ENCODE measurements around the gene CAV2. TPM values are rescaled to one million over a fixed set of nuclear protein-coding genes. Genes with fewer than 3 reads are reported as not detected.

Gene CAV2
- total RNA-seq, 2 experiments from 2014 or later = not detected

DNA sequence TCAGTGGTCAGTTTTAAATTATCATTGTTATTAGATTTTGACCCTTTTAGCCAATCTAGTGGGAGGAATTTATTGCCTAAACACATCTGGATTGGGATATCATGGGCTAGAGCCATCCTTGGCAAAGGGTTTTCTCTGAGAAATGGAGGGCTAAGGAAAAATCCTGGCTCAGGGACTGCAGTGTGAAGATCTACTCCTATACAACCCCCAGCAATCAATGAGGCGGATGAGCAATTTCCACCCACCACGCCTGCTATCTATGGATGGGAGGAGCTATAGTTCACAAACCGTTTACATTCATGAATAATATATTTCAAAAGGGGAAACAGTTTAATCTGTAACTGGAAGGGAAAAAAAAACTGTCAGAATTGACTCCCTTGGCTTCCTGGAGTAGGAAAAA is 28.0 kb downstream of the CAV2 start:
- CTCF ChIA-PET = interaction anchor here (2.1 to 2.2 kb wide), 2 partner anchors 271 to 274 kb away, joined by 11 to 14 read pairs; no protein-coding TSS in a partner anchor

DNA sequence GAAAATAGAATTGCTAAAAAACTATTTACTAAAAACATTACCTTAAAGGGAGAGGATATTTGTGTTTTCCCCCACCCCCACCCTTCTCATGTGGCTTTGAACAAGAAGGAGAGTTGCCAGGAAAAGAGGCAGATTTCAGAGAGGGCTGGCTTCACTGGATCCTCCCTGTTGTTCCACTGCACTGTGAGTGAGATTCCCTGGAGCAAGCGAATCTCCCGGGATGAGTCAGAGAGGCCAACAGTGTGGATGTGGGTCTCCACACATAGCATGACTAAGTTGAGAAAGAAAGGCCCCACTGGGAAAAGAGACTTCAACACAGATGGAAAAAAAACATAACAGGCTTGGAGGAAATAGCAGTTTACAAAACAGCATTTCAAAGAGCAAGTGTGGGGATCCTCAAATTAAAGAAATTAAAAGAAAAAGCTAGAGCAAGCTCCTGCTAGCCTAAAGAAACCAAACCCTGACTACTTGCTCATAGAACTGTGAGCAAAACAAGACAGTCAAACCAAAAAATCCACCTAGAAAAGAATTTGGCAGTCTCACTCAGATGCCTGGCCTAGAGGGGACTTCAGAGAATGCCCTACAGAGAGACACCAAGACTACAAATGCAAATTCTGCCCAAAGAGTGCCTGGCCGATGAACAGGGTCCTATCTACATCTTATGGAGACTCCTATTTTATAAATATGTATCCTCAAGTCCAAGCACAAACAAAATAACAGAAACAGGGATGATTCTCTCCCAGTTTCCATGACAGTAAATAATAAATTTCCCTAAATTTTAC is 28.7 kb downstream of the CAV2 start:
- no peak overlapping the region for H3K27ac Mint-ChIP-seq
- no peaks in the 10 kb centered on the region for H3K9me3 Mint-ChIP-seq
- no peak for DNase-seq
- H3K4me3 Mint-ChIP-seq = no peak overlapping the region
- intact Hi-C loops (cut with micrococcal nuclease) = loop anchor here (5.0 kb wide), 1 partner anchor 279 kb away; no protein-coding TSS in a partner anchor
- no peaks in the 10 kb centered on the region for H3K36me3 Mint-ChIP-seq (ENCODE audit: low read depth)
- H3K4me1 Mint-ChIP-seq (ENCODE audit: low read depth) = peaks cover 19% of the 10 kb centered on the region
- H3K27me3 Mint-ChIP-seq (ENCODE audit: low read depth) = peaks cover 56% of the 10 kb centered on the region
- CTCF ChIA-PET = interaction anchor here (1.6 kb wide), 1 partner anchor 62 kb away, joined by 5 read pairs; no protein-coding TSS in a partner anchor

More for the DNA sequence above, 28.0 kb downstream of the CAV2 start:
- H3K4me1 Mint-ChIP-seq (ENCODE audit: low read depth) = peaks cover 19% of the 10 kb centered on the region
- no peak for DNase-seq
- no peak overlapping the region for H3K4me3 Mint-ChIP-seq
- H3K27me3 Mint-ChIP-seq (ENCODE audit: low read depth) = peaks cover 60% of the 10 kb centered on the region
- no peaks in the 10 kb centered on the region for H3K9me3 Mint-ChIP-seq
- intact Hi-C loops (cut with micrococcal nuclease) = loop anchor here (2.0 to 5.0 kb wide), 3 partner anchors 280 to 389 kb away; no protein-coding TSS in a partner anchor
- H3K36me3 Mint-ChIP-seq (ENCODE audit: low read depth) = no peaks in the 10 kb centered on the region
- H3K27ac Mint-ChIP-seq = no peak overlapping the region

DNA sequence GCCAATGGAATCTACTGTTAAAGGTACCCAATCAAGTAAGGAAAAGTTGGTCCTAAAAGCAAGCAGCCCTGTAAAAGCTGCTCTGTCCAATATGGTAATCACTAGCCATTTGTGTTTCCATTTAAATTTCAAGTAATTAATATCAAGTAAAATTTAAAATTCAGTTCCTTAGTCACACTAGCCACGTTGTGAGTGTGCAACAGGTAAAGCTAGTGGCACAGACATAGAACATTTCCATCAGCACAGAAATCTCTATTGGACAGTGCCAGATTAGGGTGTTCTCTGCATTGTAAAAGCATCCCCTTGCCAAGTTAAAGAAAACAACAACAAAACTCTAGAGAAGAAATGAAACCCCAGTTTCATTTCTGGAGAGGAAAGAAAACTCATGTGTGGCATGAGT is 29.7 kb downstream of the CAV2 start:
- H3K36me3 Mint-ChIP-seq (ENCODE audit: low read depth) = no peaks in the 10 kb centered on the region
- H3K27ac Mint-ChIP-seq = no peak overlapping the region
- no peak for DNase-seq
- H3K4me1 Mint-ChIP-seq (ENCODE audit: low read depth) = peaks cover 19% of the 10 kb centered on the region
- peaks cover 45% of the 10 kb centered on the region for H3K27me3 Mint-ChIP-seq (ENCODE audit: low read depth)
- intact Hi-C loops (cut with micrococcal nuclease) = loop anchor here (5.0 kb wide), 1 partner anchor 278 kb away; no protein-coding TSS in a partner anchor
- CTCF ChIA-PET = interaction anchor here (0.5 to 1.6 kb wide), 3 partner anchors 61 to 271 kb away, joined by 3 to 5 read pairs (median 3); no protein-coding TSS in a partner anchor
- no peaks in the 10 kb centered on the region for H3K9me3 Mint-ChIP-seq
- H3K4me3 Mint-ChIP-seq = no peak overlapping the region

DNA sequence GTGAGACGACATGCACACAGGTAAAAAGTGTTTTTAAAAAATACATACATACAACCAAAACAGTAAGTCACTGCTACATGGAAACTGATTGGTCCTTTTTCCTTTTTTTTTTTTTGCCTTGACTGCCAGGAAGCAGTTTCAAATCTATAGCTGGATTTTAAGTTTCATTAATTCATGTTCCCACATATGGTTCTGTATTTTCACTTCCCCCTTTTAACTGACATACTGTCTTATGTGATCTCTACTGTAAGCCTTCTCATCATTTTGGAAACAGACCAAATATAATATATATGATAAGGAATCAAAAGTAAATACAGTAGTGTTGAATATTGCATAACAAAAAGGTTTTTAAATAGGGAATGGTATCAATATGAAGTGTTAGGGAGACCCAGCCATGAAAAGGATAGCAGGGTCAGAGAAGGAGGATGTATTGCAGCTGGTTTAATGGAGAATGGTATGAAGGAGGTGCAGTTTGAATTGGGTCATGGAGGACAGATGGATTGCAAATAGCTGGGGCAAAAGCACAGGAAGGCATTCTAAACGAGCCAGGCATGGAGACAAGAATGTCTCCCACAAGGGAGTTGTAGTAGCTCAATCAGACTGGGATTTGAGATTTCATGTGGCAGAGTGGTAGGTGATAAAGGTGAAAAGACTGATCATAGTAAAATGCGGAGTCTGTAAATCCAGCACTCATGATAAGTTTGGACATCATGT is 30.7 kb downstream of the CAV2 start:
- Mint-ChIP-seq H3K9me3 (no peaks in the 10 kb centered on the region), H3K4me1 (ENCODE audit: low read depth) (peaks cover 11% of the 10 kb centered on the region), H3K27me3 (ENCODE audit: low read depth) (peaks cover 37% of the 10 kb centered on the region), H3K27ac (no peak overlapping the region), H3K36me3 (ENCODE audit: low read depth) (no peaks in the 10 kb centered on the region), H3K4me3 (no peak overlapping the region)
- intact Hi-C loops (cut with micrococcal nuclease) = no loop called here
- DNase-seq = no peak
- CTCF ChIA-PET = interaction anchor here (0.6 to 1.6 kb wide), 3 partner anchors 60 to 322 kb away, joined by 3 to 6 read pairs (median 5); no protein-coding TSS in a partner anchor

DNA sequence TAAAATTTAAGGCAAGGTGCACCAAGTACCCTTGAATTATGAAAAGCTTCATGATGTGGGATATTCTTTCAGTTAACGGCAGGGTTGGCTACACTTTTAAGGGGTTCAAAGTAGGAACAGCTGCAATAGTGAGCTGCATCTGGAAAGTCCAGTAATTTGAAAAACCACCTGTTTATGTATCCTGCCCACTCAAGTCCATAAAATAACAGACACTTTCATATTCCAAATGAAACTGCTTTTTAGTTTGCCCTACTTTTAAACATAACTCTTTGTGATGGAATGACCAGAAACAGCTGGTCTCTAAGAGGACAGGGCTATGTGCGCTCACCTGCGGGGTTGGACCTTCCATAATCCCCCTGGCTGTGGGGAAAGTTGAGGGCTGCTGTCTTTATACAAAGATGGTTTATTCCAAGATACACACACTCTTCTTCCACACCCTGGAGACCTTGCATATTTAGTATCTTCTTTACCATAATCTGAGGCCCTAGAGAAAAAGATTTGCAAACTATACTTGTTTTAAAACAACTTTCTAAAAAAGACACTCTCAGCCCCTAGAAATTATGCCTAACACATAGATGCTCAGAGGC is 32.7 kb downstream of the CAV2 start:
- DNase-seq = no peak
- Mint-ChIP-seq H3K4me3 (no peak overlapping the region), H3K27ac (no peak overlapping the region), H3K4me1 (ENCODE audit: low read depth) (no peaks in the 10 kb centered on the region), H3K36me3 (ENCODE audit: low read depth) (no peaks in the 10 kb centered on the region), H3K27me3 (ENCODE audit: low read depth) (peaks cover 28% of the 10 kb centered on the region), H3K9me3 (no peaks in the 10 kb centered on the region)
- intact Hi-C loops (cut with micrococcal nuclease) = no loop called here
- CTCF ChIA-PET = interaction anchor here (1.0 kb wide), 1 partner anchor 352 kb away, joined by 4 read pairs; no protein-coding TSS in a partner anchor

DNA sequence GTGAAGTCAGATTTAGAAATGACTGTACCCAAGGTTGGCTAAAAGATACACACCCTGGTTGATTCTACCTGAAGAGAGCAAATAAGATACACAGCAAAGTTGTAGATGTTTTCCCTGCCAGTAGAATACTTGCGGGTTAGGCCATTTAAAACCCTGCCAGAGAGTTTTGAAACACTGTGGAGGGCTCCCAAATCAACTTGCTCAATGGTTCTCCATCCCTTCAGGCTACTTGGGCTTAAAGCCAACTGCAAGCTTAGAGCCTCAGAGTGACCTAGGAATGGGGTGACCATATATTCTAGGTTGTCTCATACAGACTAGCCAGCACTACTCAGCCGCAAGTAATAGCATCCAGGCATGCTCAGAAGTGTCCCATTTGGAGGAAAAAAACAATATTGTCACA is 35.3 kb downstream of the CAV2 start:
- Mint-ChIP-seq H3K27ac (no peak overlapping the region), H3K27me3 (ENCODE audit: low read depth) (peaks cover 26% of the 10 kb centered on the region), H3K9me3 (peaks cover 2% of the 10 kb centered on the region), H3K4me3 (no peak overlapping the region), H3K36me3 (ENCODE audit: low read depth) (no peaks in the 10 kb centered on the region), H3K4me1 (ENCODE audit: low read depth) (no peaks in the 10 kb centered on the region)
- CTCF ChIA-PET = interaction anchor here (1.4 kb wide), 1 partner anchor 9 kb away, joined by 4 read pairs; no protein-coding TSS in a partner anchor
- intact Hi-C loops (cut with micrococcal nuclease) = no loop called here
- DNase-seq = no peak

DNA sequence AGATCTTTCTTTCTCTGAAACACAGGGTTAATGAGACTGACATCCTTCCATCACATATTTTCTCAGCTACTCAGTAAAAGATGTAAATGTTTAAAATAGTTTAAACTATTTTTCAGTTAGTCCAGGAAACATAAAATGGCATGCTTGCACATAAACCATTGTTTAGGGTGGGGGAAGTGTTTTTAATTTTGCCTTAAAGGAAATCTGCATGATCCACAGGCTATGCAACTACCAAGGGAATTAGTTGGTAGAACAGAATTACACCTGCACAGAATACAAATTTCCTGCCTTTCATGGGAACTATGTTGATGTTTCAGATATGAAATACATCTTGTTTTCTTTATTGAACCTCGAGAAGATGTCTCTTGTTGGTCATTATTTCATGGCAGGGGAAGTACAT is 35.9 kb downstream of the CAV2 start:
- no peak overlapping the region for H3K27ac Mint-ChIP-seq
- no peaks in the 10 kb centered on the region for H3K36me3 Mint-ChIP-seq (ENCODE audit: low read depth)
- CTCF ChIA-PET = interaction anchor here (0.6 to 1.4 kb wide), 2 partner anchors 9 to 278 kb away, joined by 3 to 4 read pairs; no protein-coding TSS in a partner anchor
- no peaks in the 10 kb centered on the region for H3K4me1 Mint-ChIP-seq (ENCODE audit: low read depth)
- DNase-seq = no peak
- peaks cover 2% of the 10 kb centered on the region for H3K9me3 Mint-ChIP-seq
- peaks cover 28% of the 10 kb centered on the region for H3K27me3 Mint-ChIP-seq (ENCODE audit: low read depth)
- intact Hi-C loops (cut with micrococcal nuclease) = no loop called here
- no peak overlapping the region for H3K4me3 Mint-ChIP-seq

DNA sequence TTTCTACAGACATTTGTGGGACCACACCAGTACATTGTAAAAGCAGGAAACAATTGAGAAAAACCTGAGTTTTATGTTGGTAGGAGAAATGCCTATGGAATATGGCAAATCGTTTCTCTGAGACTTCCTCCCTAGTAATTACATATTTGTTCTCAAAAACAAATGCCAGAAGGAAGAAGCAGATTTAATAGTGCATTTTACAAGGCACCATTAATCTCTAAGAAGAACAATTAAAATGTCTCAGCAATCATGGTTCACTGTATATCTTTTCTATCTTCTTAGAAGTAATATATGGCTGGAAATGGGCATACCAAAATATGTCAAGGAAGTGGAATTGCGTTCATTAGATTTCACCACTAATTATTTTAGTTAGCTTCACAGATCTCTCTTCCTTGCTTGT is 38.6 kb downstream of the CAV2 start:
- CTCF ChIA-PET = no interaction called here
- DNase-seq = no peak
- Mint-ChIP-seq H3K36me3 (ENCODE audit: low read depth) (no peaks in the 10 kb centered on the region), H3K27me3 (ENCODE audit: low read depth) (peaks cover 25% of the 10 kb centered on the region), H3K4me3 (no peak overlapping the region), H3K4me1 (ENCODE audit: low read depth) (no peaks in the 10 kb centered on the region), H3K9me3 (peaks cover 2% of the 10 kb centered on the region), H3K27ac (no peak overlapping the region)
- intact Hi-C loops (cut with micrococcal nuclease) = no loop called here

DNA sequence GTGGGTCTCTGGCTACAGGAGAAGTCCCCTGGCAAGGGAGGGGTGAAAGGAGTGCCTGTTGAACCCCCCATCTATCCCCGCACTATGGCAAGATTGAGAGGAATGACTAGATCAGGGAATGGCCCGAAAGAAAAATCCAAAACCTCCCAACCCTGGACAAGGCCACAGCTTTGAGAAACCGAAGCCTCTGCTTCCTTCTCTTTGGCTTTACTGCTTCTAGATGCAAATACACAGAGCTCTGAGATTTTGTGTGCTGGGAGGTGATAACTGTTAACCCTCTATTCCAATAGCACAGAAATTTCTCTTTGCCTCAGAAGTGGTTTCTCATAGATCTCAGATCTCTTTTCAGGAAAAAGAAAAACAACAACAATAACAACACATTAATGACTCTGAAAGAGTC is 40.3 kb downstream of the CAV2 start:
- Mint-ChIP-seq H3K4me1 (ENCODE audit: low read depth) (no peaks in the 10 kb centered on the region), H3K27ac (no peak overlapping the region), H3K4me3 (no peak overlapping the region), H3K36me3 (ENCODE audit: low read depth) (no peaks in the 10 kb centered on the region), H3K9me3 (peaks cover 2% of the 10 kb centered on the region), H3K27me3 (ENCODE audit: low read depth) (peaks cover 27% of the 10 kb centered on the region)
- DNase-seq = no peak
- intact Hi-C loops (cut with micrococcal nuclease) = no loop called here
- CTCF ChIA-PET = interaction anchor here (1.0 to 1.1 kb wide), 2 partner anchors 14 to 45 kb away, joined by 3 to 4 read pairs; no protein-coding TSS in a partner anchor

DNA sequence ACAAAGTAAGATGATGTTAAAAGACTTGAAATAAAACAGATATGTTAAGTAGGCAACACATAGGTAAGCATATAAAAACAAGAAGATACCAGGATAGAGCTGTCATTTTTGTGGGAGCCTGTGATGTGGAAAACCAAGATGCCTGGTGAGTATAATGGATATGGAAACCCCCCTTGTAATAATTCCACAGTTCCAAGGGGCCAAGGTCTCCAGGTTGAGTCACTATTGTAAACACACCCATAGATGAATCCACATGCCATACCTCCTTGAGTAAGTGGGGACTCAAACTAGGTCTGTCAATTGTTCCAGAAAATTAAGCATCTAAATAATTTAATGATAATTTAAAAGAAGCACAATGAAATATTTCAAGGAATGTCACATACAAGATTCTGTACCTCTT is 41.2 kb downstream of the CAV2 start:
- CTCF ChIA-PET = interaction anchor here (1.1 kb wide), 1 partner anchor 14 kb away, joined by 4 read pairs; no protein-coding TSS in a partner anchor
- no peak for DNase-seq
- intact Hi-C loops (cut with micrococcal nuclease) = no loop called here
- peaks cover 2% of the 10 kb centered on the region for H3K9me3 Mint-ChIP-seq
- no peak overlapping the region for H3K4me3 Mint-ChIP-seq
- no peaks in the 10 kb centered on the region for H3K4me1 Mint-ChIP-seq (ENCODE audit: low read depth)
- H3K36me3 Mint-ChIP-seq (ENCODE audit: low read depth) = no peaks in the 10 kb centered on the region
- H3K27ac Mint-ChIP-seq = no peak overlapping the region
- peaks cover 29% of the 10 kb centered on the region for H3K27me3 Mint-ChIP-seq (ENCODE audit: low read depth)

DNA sequence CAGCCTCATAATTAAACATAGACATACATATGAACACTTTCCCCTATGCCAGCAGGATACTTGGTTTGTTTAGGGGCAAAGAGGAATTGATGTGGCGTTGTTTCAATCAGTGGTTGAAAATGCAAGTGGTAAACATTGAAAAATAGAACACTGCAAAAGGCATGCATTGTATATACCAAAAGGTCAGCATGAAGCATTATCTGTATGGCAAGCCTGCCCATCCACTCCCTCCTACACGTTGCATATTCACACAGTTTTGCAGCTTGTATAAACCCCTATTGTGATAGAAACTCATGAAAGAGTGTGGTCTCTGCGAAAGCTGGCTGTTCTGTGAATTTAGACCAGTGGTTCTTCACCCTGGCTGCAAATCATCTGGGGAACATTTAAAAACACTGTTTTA is 42.4 kb downstream of the CAV2 start:
- H3K4me3 Mint-ChIP-seq = no peak overlapping the region
- CTCF ChIA-PET = no interaction called here
- DNase-seq = no peak
- H3K27ac Mint-ChIP-seq = no peak overlapping the region
- peaks cover 25% of the 10 kb centered on the region for H3K27me3 Mint-ChIP-seq (ENCODE audit: low read depth)
- H3K9me3 Mint-ChIP-seq = peaks cover 2% of the 10 kb centered on the region
- H3K4me1 Mint-ChIP-seq (ENCODE audit: low read depth) = no peaks in the 10 kb centered on the region
- intact Hi-C loops (cut with micrococcal nuclease) = no loop called here
- H3K36me3 Mint-ChIP-seq (ENCODE audit: low read depth) = no peaks in the 10 kb centered on the region

DNA sequence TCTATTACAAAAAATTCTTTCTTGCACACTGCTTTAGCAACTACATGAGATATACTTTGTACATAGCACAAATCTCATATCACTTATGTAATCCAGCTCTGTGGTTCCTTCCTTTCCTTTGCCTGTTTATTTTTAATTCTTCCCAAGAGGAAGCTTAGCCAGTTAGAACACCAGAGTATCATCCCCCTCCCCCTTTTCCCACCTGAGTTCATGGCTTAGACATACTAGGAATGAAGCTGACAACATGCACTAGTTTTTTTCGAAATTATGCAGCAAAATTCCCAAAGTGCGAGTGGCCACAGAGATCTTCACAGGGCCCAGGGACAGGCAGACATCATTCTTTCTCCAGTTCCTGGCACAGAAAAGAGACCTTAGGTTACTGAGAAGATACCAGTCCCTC is 43.1 kb downstream of the CAV2 start:
- no peak for DNase-seq
- Mint-ChIP-seq H3K4me1 (ENCODE audit: low read depth) (no peaks in the 10 kb centered on the region), H3K27me3 (ENCODE audit: low read depth) (peaks cover 22% of the 10 kb centered on the region), H3K4me3 (no peak overlapping the region), H3K9me3 (peaks cover 2% of the 10 kb centered on the region), H3K27ac (no peak overlapping the region), H3K36me3 (ENCODE audit: low read depth) (no peaks in the 10 kb centered on the region)
- CTCF ChIA-PET = interaction anchor here (1.4 kb wide), 1 partner anchor 16 kb away, joined by 3 read pairs; no protein-coding TSS in a partner anchor
- intact Hi-C loops (cut with micrococcal nuclease) = no loop called here

Data from activated naive CD4-positive, alpha-beta T cell treated with anti-CD3 and anti-CD28 coated beads for 36 hours (primary cell).